Activated CD4-positive, alpha-beta memory T cell treated with anti-CD3 and anti-CD28 coated beads, Interleukin-2, amount 10 ng/mL, durations not matched to agents 7 days and 5 days (primary cell): ENCODE data around the gene SNX30. TPM values are rescaled to one million over a fixed set of nuclear protein-coding genes. Genes with fewer than 3 reads are reported as not detected.

ENCODE experiments used
- CTCF ChIA-PET: fragments of 350-600 bp; sonication (Branson Sonifier 250); formaldehyde crosslinking; loops from one replicate; lab custom pipeline; 2021; ENCODE audit warnings: antibody characterized with exemption, inconsistent platforms; lab: Charles Lee
- POLR2A ChIA-PET: fragments of 350-600 bp; sonication (Branson Sonifier 250); formaldehyde crosslinking; loops from one replicate; lab custom pipeline; 2021; ENCODE audit warnings: antibody characterized with exemption; lab: Charles Lee
- DNase-seq: peaks from one replicate; pipeline ENCODE4 v3.0.0-alpha.2; 2020
- H3K27ac Mint-ChIP-seq: one replicate; pipeline ENCODE4 v1.8.0; 2021; ENCODE audit warnings: mild to moderate bottlenecking, mixed read lengths
- H3K27me3 Mint-ChIP-seq: one replicate; pipeline ENCODE4 v1.8.0; 2021; ENCODE audit warnings: mixed read lengths
- H3K36me3 Mint-ChIP-seq: one replicate; pipeline ENCODE4 v1.8.0; 2021; ENCODE audit warnings: low read depth, mixed read lengths
- H3K4me1 Mint-ChIP-seq: one replicate; pipeline ENCODE4 v1.8.0; 2021; ENCODE audit warnings: mixed read lengths
- H3K4me3 Mint-ChIP-seq: one replicate; pipeline ENCODE4 v1.8.0; 2021; ENCODE audit warnings: mild to moderate bottlenecking, mixed read lengths
- H3K9me3 Mint-ChIP-seq: one replicate; pipeline ENCODE4 v1.8.0; 2021; ENCODE audit warnings: mixed read lengths
- total RNA-seq, 2 experiments: library from RNA; stranded (reverse); gene quantifications; one replicate each; pipeline ENCODE4 v1.2.3, GENCODE V29; 2021

Gene SNX30
- total RNA-seq, 2 experiments from 2014 or later, result 8.2 to 8.4 TPM

DNA sequence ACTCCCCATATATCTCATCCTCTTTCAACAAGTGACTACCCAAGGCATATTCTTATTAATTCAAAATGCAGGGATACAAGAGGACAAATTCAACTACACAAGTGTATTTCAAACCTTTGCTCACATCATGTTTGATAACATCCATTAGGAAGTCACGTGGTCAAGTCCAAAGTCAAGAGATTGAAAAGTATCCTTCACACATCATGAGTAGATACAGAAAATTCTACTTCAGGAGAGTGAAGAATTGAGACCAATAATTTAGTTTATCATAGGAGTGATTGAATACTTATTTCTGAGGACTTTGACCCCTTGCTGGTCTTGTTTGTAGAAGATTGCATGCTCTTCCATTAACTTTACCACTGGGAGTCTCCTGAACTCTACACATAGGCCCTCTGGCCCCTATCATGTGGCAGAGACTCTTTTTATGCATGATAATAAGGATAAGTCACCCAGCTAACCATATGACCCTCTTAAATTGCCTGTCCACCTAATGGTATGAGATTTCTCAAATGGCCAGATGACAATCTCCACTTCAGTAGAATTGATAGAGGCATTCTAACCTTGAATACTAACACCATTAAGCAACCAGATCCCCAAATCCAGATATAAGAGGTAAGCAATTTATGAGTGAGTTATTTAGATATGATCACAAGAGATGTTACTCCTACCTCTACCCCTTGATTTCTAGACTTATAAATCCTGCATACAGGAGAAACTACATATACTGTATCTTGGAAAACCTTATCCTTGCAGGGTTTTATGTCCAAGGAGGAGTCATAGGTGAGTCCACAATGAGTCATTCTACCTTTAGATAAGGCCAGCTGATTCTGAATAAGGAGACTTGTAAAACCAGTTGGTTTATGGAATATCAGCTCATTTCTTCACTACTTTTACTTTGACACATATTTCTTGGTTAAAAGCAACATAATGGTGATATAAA lies 166.8 kb downstream of the SNX30 start:
- Mint-ChIP-seq H3K9me3 (no peaks in the 10 kb centered on the region), H3K4me1 (no peaks in the 10 kb centered on the region), H3K36me3 (no peaks in the 10 kb centered on the region), H3K27me3 (peaks cover 21% of the 10 kb centered on the region), H3K4me3 (no peak overlapping the region), H3K27ac (no peak overlapping the region)
- DNase-seq, result no peak
- ChIA-PET CTCF (no interaction called here), POLR2A (no interaction called here)

DNA sequence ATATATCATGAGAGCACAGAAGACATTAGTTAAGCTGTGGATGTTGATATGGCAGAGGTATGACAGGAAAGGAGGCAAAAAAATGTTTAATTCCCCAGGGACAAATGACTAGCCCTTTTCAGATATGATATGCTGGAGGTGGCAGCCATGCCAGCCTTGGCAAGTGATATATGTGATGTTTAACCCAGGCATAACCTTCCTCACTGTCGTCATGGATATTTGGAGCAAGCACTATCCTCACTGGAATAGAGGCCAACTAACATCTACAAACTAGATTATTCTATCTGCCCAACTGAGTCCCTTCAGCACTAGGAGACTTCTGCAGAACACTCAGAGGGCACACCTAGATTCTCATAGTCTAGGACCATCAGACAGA lies 167.4 kb downstream of the SNX30 start:
- ChIA-PET POLR2A (no interaction called here), CTCF (no interaction called here)
- Mint-ChIP-seq H3K9me3 (no peaks in the 10 kb centered on the region), H3K4me3 (no peak overlapping the region), H3K36me3 (no peaks in the 10 kb centered on the region), H3K4me1 (no peaks in the 10 kb centered on the region), H3K27me3 (peaks cover 21% of the 10 kb centered on the region), H3K27ac (no peak overlapping the region)
- DNase-seq, result no peak

DNA sequence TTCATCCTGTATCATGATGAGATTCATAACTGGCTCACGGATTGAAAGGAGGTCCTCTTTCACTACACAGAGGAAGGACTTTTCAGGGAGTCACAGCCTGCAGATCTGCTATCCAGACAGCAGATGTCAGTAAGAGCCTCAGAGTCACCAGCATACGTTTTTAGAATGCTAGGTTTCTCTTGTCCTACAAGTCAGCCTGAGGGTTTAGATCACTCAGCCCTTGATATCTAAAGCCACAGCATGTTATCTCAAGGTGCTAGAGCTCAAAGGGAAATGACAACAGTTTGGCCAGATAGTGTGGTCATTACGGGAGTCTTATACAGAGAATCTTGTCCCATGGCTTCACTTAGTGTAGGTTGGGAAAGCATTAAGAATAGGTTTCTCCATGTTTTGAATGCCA lies 171.0 kb downstream of the SNX30 start:
- Mint-ChIP-seq H3K27me3 (peaks cover 33% of the 10 kb centered on the region), H3K36me3 (no peaks in the 10 kb centered on the region), H3K9me3 (no peaks in the 10 kb centered on the region), H3K27ac (no peak overlapping the region), H3K4me3 (no peak overlapping the region), H3K4me1 (no peaks in the 10 kb centered on the region)
- ChIA-PET CTCF (interaction anchor here (0.8 to 1.3 kb wide), 2 partner anchors 19 to 191 kb away, joined by 3 to 4 read pairs; no protein-coding TSS in a partner anchor), POLR2A (no interaction called here)
- no peak for DNase-seq

Other genes with a start within 250 kb of the SNX30 start
- gene INIP, start 32.6 kb upstream of the SNX30 start, total RNA-seq, result 10 to 100 TPM; 36.1 to 38.1 TPM
- gene SLC46A2, start 140.1 kb downstream of the SNX30 start, total RNA-seq, result not detected